IMR-90 (cell line): ENCODE results near the gene VLDLR. TPM values are rescaled to one million over a fixed set of nuclear protein-coding genes. Genes with fewer than 3 reads are reported as not detected.

ENCODE experiments used
- ATAC-seq: fragments of 200-7000 bp; cut with Tn5 transposase; 2 replicates; pipeline ENCODE4 v1.9.1; 2020; ENCODE audit warnings: low read depth, mild to moderate bottlenecking, moderate library complexity
- BruUV-seq: library from RNA; stranded (reverse); fragments of 400-500 nt; replicated peaks from 2 replicates; lab custom pipeline; 2021; lab: Mats Ljungman, UMichigan
- CTCF ChIA-PET: fragments of 300-600 bp; formaldehyde crosslinking; extraction: SDS; loops from one replicate; lab custom pipeline; 2021; ENCODE audit warnings: antibody characterized with exemption; lab: Yijun Ruan, JAX
- POLR2A ChIA-PET: fragments of 300-600 bp; sonication (Branson Sonifier 250); formaldehyde crosslinking; loops from one replicate; lab custom pipeline; 2022; ENCODE audit warnings: antibody characterized with exemption; ENCODE audit not compliant: unreplicated experiment; lab: Charles Lee
- DNase-seq: peaks from one replicate; pipeline ENCODE4 v3.0.0; 2013
- H2AFZ ChIP-seq: replicated peaks from 2 replicates; pipeline ENCODE3; 2013; ENCODE audit warnings: low read length, mild to moderate bottlenecking; ENCODE audit not compliant: poor library complexity
- H2AK5ac ChIP-seq: 2 replicates; pipeline ENCODE4 v1.6.1; 2013; ENCODE audit warnings: low read depth, low read length, inconsistent platforms
- H2AK9ac ChIP-seq: replicated peaks from 2 replicates; pipeline ENCODE3; 2013; ENCODE audit warnings: mild to moderate bottlenecking, low read depth, low read length, moderate library complexity; ENCODE audit not compliant: poor library complexity
- H2BK120ac ChIP-seq: 2 replicates; pipeline ENCODE4 v1.6.1; 2013; ENCODE audit warnings: low read depth, low read length, inconsistent platforms
- H2BK15ac ChIP-seq: 3 replicates; pipeline ENCODE4 v1.6.1; 2013; ENCODE audit warnings: low read depth, low read length, inconsistent platforms
- H2BK20ac ChIP-seq: 2 replicates; pipeline ENCODE4 v1.6.1; 2013; ENCODE audit warnings: low read depth, mild to moderate bottlenecking, inconsistent platforms, low read length, moderate library complexity
- H2BK5ac ChIP-seq: 2 replicates; pipeline ENCODE4 v1.6.1; 2013; ENCODE audit warnings: mild to moderate bottlenecking, low read depth, low read length, inconsistent platforms; ENCODE audit not compliant: poor library complexity, severe bottlenecking
- H3K14ac ChIP-seq: replicated peaks from 2 replicates; pipeline ENCODE4 v1.6.1; 2013; ENCODE audit warnings: low read depth, low read length, inconsistent platforms
- H3K18ac ChIP-seq: 2 replicates; pipeline ENCODE4 v1.6.1; 2013; ENCODE audit warnings: low read depth, low read length, control low read depth
- H3K23ac ChIP-seq: 2 replicates; pipeline ENCODE4 v1.6.1; 2013; ENCODE audit warnings: low read depth, low read length, inconsistent platforms
- H3K27ac ChIP-seq: 2 replicates; pipeline ENCODE4 v1.5.1; 2013; ENCODE audit warnings: mild to moderate bottlenecking, control low read depth, low read length; ENCODE audit not compliant: insufficient read depth
- H3K27me3 ChIP-seq: 2 replicates; pipeline ENCODE4 v1.6.1; 2013; ENCODE audit warnings: low read length; ENCODE audit not compliant: control insufficient read depth, insufficient read depth
- H3K36me3 ChIP-seq: 2 replicates; pipeline ENCODE4 v1.6.1; 2013; ENCODE audit warnings: low read length, mixed read lengths; ENCODE audit not compliant: control insufficient read depth, insufficient read depth
- H3K4ac ChIP-seq: 2 replicates; pipeline ENCODE4 v1.6.1; 2013; ENCODE audit warnings: low read depth, low read length, inconsistent platforms
- H3K4me1 ChIP-seq: 2 replicates; pipeline ENCODE4 v1.6.1; 2013; ENCODE audit warnings: low read length, mixed read lengths; ENCODE audit not compliant: control insufficient read depth, insufficient read depth
- H3K4me2 ChIP-seq: 2 replicates; pipeline ENCODE4 v1.6.1; 2013; ENCODE audit warnings: low read depth, mild to moderate bottlenecking, control low read depth, low read length, moderate library complexity
- H3K4me3 ChIP-seq: 2 replicates; pipeline ENCODE4 v1.5.1; 2013; ENCODE audit warnings: low read depth, mild to moderate bottlenecking, control low read depth, low read length, moderate library complexity; ENCODE audit not compliant: insufficient read depth
- H3K56ac ChIP-seq: 2 replicates; pipeline ENCODE4 v1.6.1; 2013; ENCODE audit warnings: low read length, inconsistent platforms; ENCODE audit not compliant: insufficient read depth; ENCODE audit errors: extremely low read depth
- H3K79me1 ChIP-seq, 2 experiments: 2 replicates each; pipeline ENCODE4 v1.6.1; 2013; ENCODE audit warnings: low read length in 2 of 2, inconsistent platforms in 1 of 2, low read depth in 1 of 2
- H3K9ac ChIP-seq: 2 replicates; pipeline ENCODE4 v1.6.1; 2013; ENCODE audit warnings: low read depth, low read length, control low read depth
- H3K9me1 ChIP-seq: 2 replicates; pipeline ENCODE4 v1.6.1; 2013; ENCODE audit warnings: low read length, inconsistent platforms; ENCODE audit not compliant: insufficient read depth
- H3K9me3 ChIP-seq: 2 replicates; pipeline ENCODE4 v1.6.1; 2013; ENCODE audit warnings: low read length; ENCODE audit not compliant: control insufficient read depth, insufficient read depth
- H4K20me1 ChIP-seq: 2 replicates; pipeline ENCODE4 v1.6.1; 2013; ENCODE audit warnings: low read length, inconsistent platforms; ENCODE audit not compliant: insufficient read depth
- H4K5ac ChIP-seq: 2 replicates; pipeline ENCODE4 v1.6.1; 2013; ENCODE audit warnings: mild to moderate bottlenecking, low read depth, low read length, control low read depth
- H4K8ac ChIP-seq, 2 experiments: 2 replicates each; pipeline ENCODE4 v1.6.1; 2013; ENCODE audit warnings: low read depth in 2 of 2, low read length in 2 of 2, control low read depth in 1 of 2, inconsistent platforms in 1 of 2
- H4K91ac ChIP-seq: 2 replicates; pipeline ENCODE4 v1.6.1; 2013; ENCODE audit warnings: low read depth, low read length, inconsistent platforms; ENCODE audit not compliant: insufficient read depth
- BHLHE40 ChIP-seq: fragments of 150-350 bp; IDR thresholded peaks from 2 replicates; pipeline ENCODE4 v1.6.1; 2016; ENCODE audit warnings: mild to moderate bottlenecking, low read depth, low read length
- CEBPB ChIP-seq: IDR thresholded peaks from 2 replicates; pipeline ENCODE4 v1.6.1; 2012; ENCODE audit warnings: low read depth, low read length, improper control_type of control experiment
- FOS ChIP-seq: fragments of 150-350 bp; IDR thresholded peaks from 2 replicates; pipeline ENCODE4 v1.6.1; 2016; ENCODE audit warnings: low read depth, low read length
- MAFK ChIP-seq: IDR thresholded peaks from 2 replicates; pipeline ENCODE4 v1.6.1; 2012; ENCODE audit warnings: low read depth, low read length, improper control_type of control experiment
- MAZ ChIP-seq: IDR thresholded peaks from 2 replicates; pipeline ENCODE4 v1.6.1; 2012; ENCODE audit warnings: low read depth, mild to moderate bottlenecking, low read length, improper control_type of control experiment, moderate library complexity, borderline replicate concordance
- MXI1 ChIP-seq: IDR thresholded peaks from 2 replicates; pipeline ENCODE4 v1.6.1; 2012; ENCODE audit warnings: low read depth, mild to moderate bottlenecking, low read length, moderate library complexity, borderline replicate concordance
- NFE2L2 ChIP-seq: fragments of 150-350 bp; IDR thresholded peaks from 2 replicates; pipeline ENCODE4 v1.6.1; 2016; ENCODE audit warnings: low read depth, mild to moderate bottlenecking, low read length
- RAD21 ChIP-seq: IDR thresholded peaks from 2 replicates; pipeline ENCODE4 v1.6.1; 2012; ENCODE audit warnings: low read length, improper control_type of control experiment
- RCOR1 ChIP-seq: IDR thresholded peaks from 2 replicates; pipeline ENCODE4 v1.6.1; 2012; ENCODE audit warnings: mild to moderate bottlenecking, low read length, improper control_type of control experiment; ENCODE audit not compliant: insufficient replicate concordance
- RFX5 ChIP-seq: IDR thresholded peaks from 2 replicates; pipeline ENCODE4 v1.8.0; 2012; ENCODE audit warnings: low read depth, mild to moderate bottlenecking, low read length, moderate library complexity
- SMC3 ChIP-seq: fragments of 150-350 bp; IDR thresholded peaks from 2 replicates; pipeline ENCODE4 v1.6.1; 2016; ENCODE audit warnings: low read depth, mild to moderate bottlenecking, antibody characterized with exemption, low read length, moderate library complexity
- WGBS, 2 experiments: methylation state at CpG; one replicate each; pipeline versions ENCODE4 v1.1.5 to v1.1.7; 2013; ENCODE audit warnings: missing lambda C conversion rate in 2 of 2; ENCODE audit not compliant: insufficient read length in 1 of 2; ENCODE audit errors: extremely low coverage in 2 of 2; 5-methylcytosine and 5-hydroxymethylcytosine counted together
- dilution Hi-C: fragments of 300-500 bp; cut with HindIII; formaldehyde crosslinking; loops from one replicate; pipeline ENCODE4 v1.14.3; 2018; ENCODE audit warnings: low sequenced_read_pairs; ENCODE audit not compliant: unreplicated experiment
- in situ Hi-C: fragments of 300-500 bp; cut with MboI; formaldehyde crosslinking; loops from 3 replicates; pipeline ENCODE4 v1.14.3; 2019; ENCODE audit warnings: low sequenced_read_pairs, inconsistent platforms, mixed read lengths
- intact Hi-C: fragments of 100-400 bp; cut with micrococcal nuclease; formaldehyde crosslinking; loops from 2 replicates; pipeline ENCODE4 v1.10.0; 2022
- polyA plus RNA-seq, 3 experiments: library from polyadenylated mRNA; depleted of rRNA; stranded (reverse); fragments of >200 nt; gene quantifications; 2 replicates each; pipeline ENCODE4 v1.2.3, GENCODE V29; 2012; ENCODE audit warnings: low replicate concordance in 1 of 3
- total RNA-seq: library from RNA; depleted of rRNA; stranded (reverse); fragments of >200 nt; gene quantifications from 2 replicates; pipeline ENCODE4 v1.2.3, GENCODE V29; 2012
- TF ChIP-seq, protein P1 (sequence below): conservative IDR thresholded peaks from 2 replicates; pipeline ENCODE4 v1.5.1; 2012; ENCODE audit warnings: mild to moderate bottlenecking, low read depth, low read length, improper control_type of control experiment
- TF ChIP-seq, protein P2 (sequence below): fragments of 150-350 bp; IDR thresholded peaks from 2 replicates; pipeline ENCODE4 v1.6.1; 2016; ENCODE audit warnings: low read depth, mild to moderate bottlenecking, low read length, moderate library complexity, borderline replicate concordance
- TF ChIP-seq, protein P3 (sequence below): fragments of 150-350 bp; IDR thresholded peaks from 2 replicates; pipeline ENCODE4 v1.6.1; 2017; ENCODE audit warnings: mild to moderate bottlenecking, antibody characterized with exemption, low read length, low read depth

Gene VLDLR
- total and polyA plus RNA-seq, 2 of the 4 experiments (the other 2 are of a cell fraction) = 9.0 to 10.2 TPM

DNA sequence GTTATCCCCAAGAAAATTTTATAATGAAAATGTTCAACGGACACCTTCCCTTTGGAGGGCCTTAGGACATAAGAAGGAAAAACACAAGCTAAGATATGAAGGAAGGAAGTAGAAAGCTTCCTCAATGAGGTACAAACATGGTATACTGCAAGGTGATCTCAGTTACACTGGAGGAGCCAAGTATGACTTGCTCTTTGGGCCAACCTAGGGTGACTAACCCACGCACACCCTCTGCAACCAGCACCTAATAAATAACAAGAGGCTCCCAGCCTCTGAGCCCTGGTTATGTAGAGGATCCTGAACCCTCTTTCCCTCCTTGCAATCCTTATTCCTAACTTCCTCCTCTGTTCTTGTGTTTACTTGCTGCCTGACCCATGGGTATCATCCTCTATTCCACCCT lies 57.4 kb downstream of the VLDLR start:
- H4K91ac ChIP-seq = no peak overlapping the region
- H4K20me1 ChIP-seq = no peaks in the 10 kb centered on the region
- CTCF ChIA-PET = interaction anchor here (0.6 to 0.8 kb wide), 2 partner anchors 14 to 21 kb away, joined by 3 to 6 read pairs; no protein-coding TSS in a partner anchor

More for the DNA sequence above, 57.4 kb downstream of the VLDLR start:
- in situ Hi-C loops (no loop called here), dilution Hi-C loops (no loop called here), intact Hi-C loops (no loop called here)
- no peaks in the 10 kb centered on the region for H3K9me3 ChIP-seq
- H2BK5ac ChIP-seq = no peak overlapping the region
- H4K8ac ChIP-seq = no peak overlapping the region
- no peaks in the 10 kb centered on the region for H3K9me1 ChIP-seq
- TF ChIP-seq RFX5 (no peak), FOS (no peak), NFE2L2 (no peak), MAZ (no peak), RAD21 (no peak), MXI1 (no peak), RCOR1 (no peak), BHLHE40 (no peak), SMC3 (no peak), MAFK (no peak), CEBPB (no peak)
- TF ChIP-seq, protein P1, sequence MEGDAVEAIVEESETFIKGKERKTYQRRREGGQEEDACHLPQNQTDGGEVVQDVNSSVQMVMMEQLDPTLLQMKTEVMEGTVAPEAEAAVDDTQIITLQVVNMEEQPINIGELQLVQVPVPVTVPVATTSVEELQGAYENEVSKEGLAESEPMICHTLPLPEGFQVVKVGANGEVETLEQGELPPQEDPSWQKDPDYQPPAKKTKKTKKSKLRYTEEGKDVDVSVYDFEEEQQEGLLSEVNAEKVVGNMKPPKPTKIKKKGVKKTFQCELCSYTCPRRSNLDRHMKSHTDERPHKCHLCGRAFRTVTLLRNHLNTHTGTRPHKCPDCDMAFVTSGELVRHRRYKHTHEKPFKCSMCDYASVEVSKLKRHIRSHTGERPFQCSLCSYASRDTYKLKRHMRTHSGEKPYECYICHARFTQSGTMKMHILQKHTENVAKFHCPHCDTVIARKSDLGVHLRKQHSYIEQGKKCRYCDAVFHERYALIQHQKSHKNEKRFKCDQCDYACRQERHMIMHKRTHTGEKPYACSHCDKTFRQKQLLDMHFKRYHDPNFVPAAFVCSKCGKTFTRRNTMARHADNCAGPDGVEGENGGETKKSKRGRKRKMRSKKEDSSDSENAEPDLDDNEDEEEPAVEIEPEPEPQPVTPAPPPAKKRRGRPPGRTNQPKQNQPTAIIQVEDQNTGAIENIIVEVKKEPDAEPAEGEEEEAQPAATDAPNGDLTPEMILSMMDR = no peak
- TF ChIP-seq, protein P2, sequence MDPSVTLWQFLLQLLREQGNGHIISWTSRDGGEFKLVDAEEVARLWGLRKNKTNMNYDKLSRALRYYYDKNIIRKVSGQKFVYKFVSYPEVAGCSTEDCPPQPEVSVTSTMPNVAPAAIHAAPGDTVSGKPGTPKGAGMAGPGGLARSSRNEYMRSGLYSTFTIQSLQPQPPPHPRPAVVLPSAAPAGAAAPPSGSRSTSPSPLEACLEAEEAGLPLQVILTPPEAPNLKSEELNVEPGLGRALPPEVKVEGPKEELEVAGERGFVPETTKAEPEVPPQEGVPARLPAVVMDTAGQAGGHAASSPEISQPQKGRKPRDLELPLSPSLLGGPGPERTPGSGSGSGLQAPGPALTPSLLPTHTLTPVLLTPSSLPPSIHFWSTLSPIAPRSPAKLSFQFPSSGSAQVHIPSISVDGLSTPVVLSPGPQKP = no peak
- TF ChIP-seq, protein P3, sequence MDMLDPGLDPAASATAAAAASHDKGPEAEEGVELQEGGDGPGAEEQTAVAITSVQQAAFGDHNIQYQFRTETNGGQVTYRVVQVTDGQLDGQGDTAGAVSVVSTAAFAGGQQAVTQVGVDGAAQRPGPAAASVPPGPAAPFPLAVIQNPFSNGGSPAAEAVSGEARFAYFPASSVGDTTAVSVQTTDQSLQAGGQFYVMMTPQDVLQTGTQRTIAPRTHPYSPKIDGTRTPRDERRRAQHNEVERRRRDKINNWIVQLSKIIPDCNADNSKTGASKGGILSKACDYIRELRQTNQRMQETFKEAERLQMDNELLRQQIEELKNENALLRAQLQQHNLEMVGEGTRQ = no peak
- H3K23ac ChIP-seq = no peak overlapping the region
- H3K9ac ChIP-seq = no peak overlapping the region
- H3K14ac ChIP-seq = no peak overlapping the region
- H2BK20ac ChIP-seq = no peak overlapping the region
- no peak overlapping the region for H2AK5ac ChIP-seq
- no peak overlapping the region for H4K5ac ChIP-seq
- H2BK15ac ChIP-seq = no peak overlapping the region
- H3K36me3 ChIP-seq = no peaks in the 10 kb centered on the region
- H3K4me3 ChIP-seq = no peak overlapping the region
- no peak overlapping the region for H3K4me2 ChIP-seq
- no peak overlapping the region for H2AK9ac ChIP-seq
- BruUV-seq = no TSS peak
- H3K27ac ChIP-seq = no peak overlapping the region
- H3K4ac ChIP-seq = no peak overlapping the region
- POLR2A ChIA-PET = no interaction called here
- H3K56ac ChIP-seq = no peak overlapping the region
- no peaks in the 10 kb centered on the region for H3K79me1 ChIP-seq
- no CpG with 5 or more reads among the region's 2 CpGs for WGBS, 2 experiments
- H3K27me3 ChIP-seq = no peaks in the 10 kb centered on the region
- H3K4me1 ChIP-seq = no peaks in the 10 kb centered on the region
- DNase-seq (no peak), ATAC-seq (no peak)
- H2BK120ac ChIP-seq = no peak overlapping the region
- no peak overlapping the region for H3K18ac ChIP-seq
- H2AFZ ChIP-seq = no peak overlapping the region
